ENCODE results near the gene GATA3.

The GATA3 gene

GRCh38 chr10:8039321-8039881 lies 15.1 kb upstream of the GATA3 start:
- DNase-seq, result no peak

DNA sequence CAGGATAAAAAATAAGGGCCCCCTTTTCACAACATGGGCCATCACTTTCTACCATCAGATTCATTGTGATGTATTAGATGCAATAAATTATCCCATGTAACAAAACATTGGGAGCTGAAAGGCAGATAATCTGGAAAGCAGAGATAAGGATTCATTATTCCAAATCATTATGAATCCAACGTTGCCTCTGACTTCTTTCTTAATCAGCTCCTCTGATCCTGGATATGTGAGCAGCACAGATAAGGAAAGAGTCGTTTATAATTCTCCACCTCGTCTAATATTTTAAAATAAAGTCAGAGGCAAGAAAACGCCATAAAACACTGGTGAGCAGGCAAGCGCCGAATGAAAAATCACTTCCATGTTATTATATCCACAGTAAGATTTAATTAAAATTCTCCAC lies 13.8 kb upstream of the GATA3 start:
- DNase-seq, result no peak

- no peak for DNase-seq
These were observed 13.1 kb upstream of the GATA3 start for GRCh38 chr10:8041284-8041991.

DNA sequence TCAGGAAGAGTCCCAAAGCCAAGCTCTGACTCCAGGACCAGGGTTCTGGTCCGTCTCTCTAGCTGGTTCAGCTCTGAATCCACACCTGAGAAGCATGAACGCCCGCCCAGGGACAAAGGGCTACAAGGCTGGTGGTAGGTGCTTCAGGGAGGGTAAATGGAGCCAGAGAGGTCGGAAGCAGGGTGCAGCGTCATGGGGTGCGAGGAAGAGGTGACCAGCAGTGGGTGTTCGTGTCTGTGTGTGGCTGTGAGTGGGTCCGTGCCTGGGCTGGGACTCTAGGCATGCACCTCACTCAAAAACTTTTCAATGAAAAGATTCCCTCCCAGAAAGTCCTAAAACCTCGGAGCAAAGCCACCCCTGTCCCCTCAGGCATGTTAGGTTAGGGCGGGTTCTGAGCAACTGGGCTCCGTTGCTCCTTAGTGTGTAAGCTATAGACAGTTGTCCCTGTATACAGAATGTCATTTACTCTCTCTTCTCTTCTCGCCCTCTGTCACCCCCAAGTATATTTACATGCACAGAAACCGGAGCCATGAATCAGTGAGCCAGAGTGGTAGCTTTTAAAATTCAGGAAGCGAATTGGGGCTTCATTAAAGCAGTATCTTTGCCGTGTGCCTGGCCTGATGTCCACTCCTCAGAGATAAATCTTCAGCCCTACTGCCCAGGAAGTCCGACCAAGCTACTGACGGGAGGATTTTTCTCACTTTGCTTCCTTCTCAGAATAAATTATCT lies 12.3 kb upstream of the GATA3 start:
- no peak for DNase-seq

DNA sequence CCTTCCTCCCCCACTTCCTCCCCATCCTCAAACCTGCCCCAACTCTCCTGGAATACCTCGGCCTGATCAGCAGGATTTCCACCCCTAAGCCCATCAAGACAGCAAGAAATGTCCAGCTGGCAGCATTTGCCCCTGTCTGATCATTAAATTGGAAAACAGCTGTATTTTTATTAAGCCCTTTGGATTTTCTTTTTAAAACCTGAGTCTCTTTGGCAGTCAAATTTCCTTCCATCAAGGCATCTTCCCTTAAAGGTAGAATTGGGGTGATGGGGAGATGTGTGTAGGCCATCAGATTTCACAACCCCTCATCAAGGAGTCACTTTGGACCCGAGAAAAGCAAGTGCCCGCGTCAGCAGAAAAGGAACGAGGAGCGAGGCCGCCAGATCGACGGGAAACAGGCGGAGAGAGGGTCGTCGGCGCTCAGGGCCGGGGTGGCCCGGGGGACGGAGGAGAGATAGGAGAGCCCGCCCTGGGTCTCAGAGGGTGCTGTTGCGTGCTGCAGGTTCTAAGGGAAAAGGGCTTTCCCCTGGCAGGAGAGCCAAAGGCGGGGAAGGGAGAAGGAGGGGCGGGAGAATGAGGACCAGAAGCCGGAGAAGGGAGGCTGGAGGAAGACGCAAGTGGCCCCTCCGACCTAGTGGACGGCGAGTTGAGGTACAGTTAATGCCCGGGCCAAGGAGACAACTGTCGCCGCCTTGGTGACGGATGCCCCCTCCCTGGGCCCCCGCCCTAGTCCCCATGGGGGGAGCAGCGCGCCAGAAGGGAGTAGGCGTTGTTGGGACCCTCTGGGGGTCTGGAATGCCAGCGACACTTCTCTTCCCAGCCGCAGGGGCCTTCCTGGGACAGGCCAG lies 11.5 kb upstream of the GATA3 start:
- DNase-seq, result no peak

DNA sequence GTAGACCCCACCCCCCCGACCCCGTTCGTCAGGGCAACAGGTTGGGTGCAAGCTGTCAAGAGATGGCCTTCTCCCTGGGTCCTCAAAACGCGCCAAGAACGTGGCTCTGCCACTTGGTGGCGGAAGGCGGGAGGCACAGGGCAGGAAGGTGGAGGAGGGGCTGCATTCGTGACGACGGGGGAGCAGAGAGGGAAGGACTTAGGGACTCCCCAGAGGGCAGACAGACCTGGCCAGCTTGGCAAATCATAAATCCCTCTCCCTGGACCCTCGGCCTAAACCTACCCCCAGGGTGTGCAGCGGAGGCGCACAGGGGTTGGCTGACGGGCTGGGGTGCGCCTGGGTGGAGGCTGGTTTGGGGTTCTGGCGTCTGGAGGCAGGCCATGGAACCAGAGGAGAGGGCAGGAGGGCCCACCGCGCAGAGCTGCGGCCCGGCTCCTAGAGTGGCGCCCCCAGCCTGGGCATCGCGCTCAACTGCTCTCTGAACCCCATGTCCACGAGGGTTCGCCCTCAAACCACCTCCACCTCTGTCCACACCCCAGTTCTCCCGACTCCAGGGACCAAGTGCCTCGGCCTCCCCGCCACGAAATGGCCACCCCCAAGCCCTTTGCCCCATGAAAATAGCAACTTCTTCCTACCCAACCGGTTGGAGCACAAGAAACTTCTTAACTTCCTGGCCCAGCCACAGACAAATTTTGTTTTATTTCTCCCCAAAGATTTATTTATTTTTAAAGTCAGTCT lies 10.8 kb upstream of the GATA3 start:
- DNase-seq, result no peak

- no peak for DNase-seq
These were observed 10.1 kb upstream of the GATA3 start for GRCh38 chr10:8044331-8044907.

GRCh38 chr10:8044908-8045725 lies 9.4 kb upstream of the GATA3 start:
- no peak for DNase-seq

DNA sequence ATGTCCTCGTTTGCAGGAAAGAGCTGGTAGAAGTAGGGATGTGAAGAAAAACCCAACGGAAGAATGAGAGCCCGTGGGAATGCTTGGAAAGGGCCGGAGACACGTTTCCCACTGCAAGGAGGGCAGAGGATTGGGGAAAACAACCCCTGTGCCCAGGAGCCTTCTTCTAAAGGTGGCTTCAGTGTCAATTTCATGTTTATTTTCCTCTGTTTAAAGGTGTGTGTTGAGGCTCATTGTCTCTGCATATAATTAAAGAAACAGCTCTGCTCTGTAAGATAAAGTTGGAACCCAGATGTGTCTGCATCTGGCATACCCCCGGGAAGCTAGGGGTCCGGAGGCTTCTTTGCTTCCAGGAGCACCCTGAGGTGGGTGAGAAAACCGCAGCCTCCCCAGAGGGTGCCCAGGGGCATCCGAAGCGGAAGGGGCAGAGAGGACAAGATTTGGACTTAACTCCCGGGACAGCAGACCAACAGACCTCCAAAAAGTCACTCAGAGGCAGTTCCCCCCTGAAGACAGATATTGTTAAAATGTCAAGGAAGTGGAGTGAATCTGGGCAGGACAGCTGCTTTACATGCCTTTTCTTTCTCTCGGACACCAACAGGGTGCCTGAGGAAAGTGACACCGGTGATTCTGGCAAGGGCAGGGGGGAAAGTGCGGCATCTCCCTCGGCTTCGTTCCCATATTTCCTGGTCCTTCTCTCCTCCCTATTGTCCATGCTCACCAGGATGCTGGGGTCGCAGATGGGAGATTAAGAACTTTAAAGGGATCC lies 8.6 kb upstream of the GATA3 start:
- DNase-seq, result no peak

- no peak for DNase-seq
These were observed 6.8 kb upstream of the GATA3 start for GRCh38 chr10:8047452-8048280.

DNA sequence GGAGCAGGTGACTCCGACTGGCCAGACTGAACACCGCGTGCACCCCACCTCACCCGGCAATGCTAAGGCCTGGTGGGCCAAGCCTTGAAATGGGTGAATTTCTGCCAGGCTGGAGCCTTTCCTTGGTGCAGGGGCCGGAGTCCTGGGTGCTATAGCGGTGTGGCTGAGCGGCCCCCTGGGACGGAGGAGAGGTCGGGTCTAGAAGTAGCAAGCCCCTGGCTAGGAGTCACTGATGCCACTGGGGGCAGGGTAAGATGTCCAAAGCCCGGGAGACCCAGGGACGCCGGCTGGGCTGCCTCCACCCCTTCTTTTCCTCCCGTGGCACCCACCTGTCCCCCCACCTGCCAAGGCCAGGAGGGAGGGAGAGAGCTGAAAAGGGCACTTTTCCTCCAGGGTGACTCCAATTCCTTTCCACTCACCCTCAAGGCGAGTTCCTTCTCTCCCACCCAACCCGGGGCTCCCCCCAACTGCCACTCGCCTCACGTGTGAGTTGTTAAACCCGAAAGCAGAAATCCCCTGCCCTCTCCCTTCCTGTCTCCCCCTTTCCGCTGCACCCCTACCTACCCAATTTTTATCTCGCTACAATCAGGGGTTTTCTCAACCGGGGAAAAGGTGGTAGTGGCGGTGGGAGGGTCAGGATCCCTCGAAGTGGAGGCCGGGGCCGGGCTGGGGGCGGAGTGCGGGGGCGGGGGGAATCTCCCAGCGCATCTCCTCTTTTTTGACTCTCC lies 6.0 kb upstream of the GATA3 start:
- DNase-seq, result peak; percentile 49 to 57

- DNase-seq, result no peak
These were observed 5.2 kb upstream of the GATA3 start for GRCh38 chr10:8049045-8049864.

DNA sequence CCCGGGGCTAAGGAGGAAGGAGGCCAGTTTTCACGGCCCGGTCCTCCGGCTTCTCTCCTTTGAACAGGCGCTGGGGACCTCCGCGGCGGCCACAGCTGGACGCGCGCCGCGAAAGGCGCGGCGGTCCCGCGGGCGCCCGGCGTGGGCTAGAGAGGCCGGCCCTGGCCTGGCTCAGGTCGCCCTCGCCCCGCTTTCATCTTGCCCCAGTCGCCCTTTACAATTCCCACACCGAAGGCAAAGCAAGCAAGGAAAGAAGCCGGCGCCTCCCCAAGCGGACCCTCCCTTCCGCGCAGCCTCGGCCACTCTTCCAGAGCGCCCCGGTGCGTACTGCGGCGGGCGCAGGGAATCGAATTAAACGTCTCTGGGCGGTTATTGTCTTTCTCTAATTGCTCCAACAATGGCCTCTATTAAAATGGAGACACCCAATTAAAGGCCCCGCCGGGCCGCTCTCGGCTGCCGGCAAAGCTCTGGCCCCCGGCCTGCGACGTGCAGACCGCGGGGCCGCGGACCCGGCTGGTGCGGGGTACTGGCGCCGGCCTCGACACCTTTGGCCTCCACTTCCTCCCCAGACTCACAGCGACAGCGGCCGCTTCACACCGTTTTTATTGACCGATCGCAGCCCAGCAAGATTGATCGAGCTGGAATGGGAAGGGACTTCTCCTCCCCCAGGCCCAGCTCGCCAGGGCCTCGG lies 4.5 kb upstream of the GATA3 start:
- no peak for DNase-seq

GRCh38 chr10:8050556-8051108 lies 3.9 kb upstream of the GATA3 start:
- no peak for DNase-seq

GRCh38 chr10:8051109-8051821 lies 3.2 kb upstream of the GATA3 start:
- no peak for DNase-seq

DNA sequence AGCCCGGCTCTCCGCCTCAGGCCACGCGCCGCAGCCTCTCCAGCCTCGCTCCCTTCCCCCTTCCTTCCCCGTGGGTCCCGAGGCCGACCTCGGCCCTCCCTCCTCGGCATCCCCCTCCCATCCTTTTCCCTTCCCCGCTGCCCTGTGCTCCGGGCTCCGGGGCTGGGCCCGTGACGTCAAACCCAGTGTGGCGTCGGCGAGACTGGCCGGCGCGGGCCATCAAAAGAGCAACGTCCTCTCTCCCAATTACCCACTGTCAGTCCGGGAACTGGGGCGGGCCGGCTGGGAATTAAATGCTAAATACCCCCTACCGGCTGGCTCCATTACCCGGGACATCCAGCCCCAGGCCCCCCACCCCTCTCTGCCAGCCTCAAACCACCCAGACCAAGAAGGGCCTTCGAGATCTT lies 2.6 kb upstream of the GATA3 start:
- no peak for DNase-seq
